ENCODE data around the gene PTPN2. TPM values are rescaled to one million over a fixed set of nuclear protein-coding genes. Genes with fewer than 3 reads are reported as not detected.

The PTPN2 gene
- total RNA-seq, 2 experiments from 2014 or later: 60.6 to 72.9 TPM

DNA sequence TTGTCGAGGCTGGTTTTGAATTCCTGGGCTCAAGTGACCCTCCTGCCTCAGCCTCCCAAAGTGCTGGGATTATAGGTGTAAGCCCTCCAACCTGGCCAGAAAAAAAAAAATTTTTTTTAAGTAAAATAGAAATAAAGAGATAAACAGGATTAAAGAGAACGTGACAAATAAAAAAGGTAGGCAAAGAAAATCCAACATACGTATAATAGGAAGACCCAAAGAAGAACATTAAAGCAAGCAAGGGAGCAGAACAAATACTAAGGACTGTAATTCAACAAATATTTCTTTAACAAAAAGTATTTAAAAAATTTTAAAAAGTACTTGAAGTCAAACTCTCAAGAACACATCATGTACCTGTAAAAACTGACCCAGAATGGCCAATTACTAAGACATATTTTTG lies 56.4 kb downstream of the PTPN2 start:
- Mint-ChIP-seq H3K9me3 (ENCODE audit: low read depth) (peaks cover 9% of the 10 kb centered on the region), H3K27me3 (no peaks in the 10 kb centered on the region), H3K4me3 (no peak overlapping the region), H3K4me1 (peaks cover 21% of the 10 kb centered on the region), H3K27ac (peak overlapping the region; percentile 60), H3K36me3 (ENCODE audit: low read depth) (peaks cover 74% of the 10 kb centered on the region)
- POLR2A ChIA-PET: no interaction called here
- intact Hi-C loops (cut with DNase I, micrococcal nuclease): no loop called here
- no peak for DNase-seq
- ATAC-seq: no peak
- CTCF ChIA-PET: interaction anchor here (1.7 kb wide), 1 partner anchor 20 kb away, joined by 4 read pairs; no protein-coding TSS in a partner anchor

DNA sequence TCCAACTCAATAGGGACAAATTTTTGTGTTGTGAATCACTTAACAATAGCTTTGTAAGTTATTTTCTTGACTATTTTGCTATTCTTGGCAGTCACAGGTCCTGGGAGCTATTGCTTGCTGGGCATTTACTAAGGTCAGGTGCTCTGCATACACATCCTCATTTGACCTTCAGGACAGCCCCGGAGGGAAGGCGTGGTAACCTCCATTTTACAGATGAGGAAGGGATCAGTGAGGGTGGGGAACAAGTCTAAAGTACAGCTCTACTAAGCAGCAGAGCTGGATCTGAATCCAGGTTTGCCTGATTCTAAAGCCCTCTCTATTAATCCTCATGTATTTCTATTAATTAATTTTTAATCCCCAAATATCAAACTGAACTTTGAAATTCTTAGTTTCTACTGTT lies 58.8 kb downstream of the PTPN2 start:
- POLR2A ChIA-PET: interaction anchor here (0.6 to 1.0 kb wide), 2 partner anchors 17 to 166 kb away, joined by 3 read pairs; partner anchors contain the start of gene CEP192
- Mint-ChIP-seq H3K27ac (no peak overlapping the region), H3K36me3 (ENCODE audit: low read depth) (peaks cover 67% of the 10 kb centered on the region), H3K9me3 (ENCODE audit: low read depth) (peaks cover 9% of the 10 kb centered on the region), H3K4me1 (peaks cover 23% of the 10 kb centered on the region), H3K4me3 (no peak overlapping the region), H3K27me3 (no peaks in the 10 kb centered on the region)
- ATAC-seq (no peak), DNase-seq (no peak)
- intact Hi-C loops (cut with DNase I, micrococcal nuclease): no loop called here
- CTCF ChIA-PET: interaction anchor here (1.2 to 2.1 kb wide), 3 partner anchors 10 to 62 kb away, joined by 3 to 8 read pairs (median 6); no protein-coding TSS in a partner anchor

DNA sequence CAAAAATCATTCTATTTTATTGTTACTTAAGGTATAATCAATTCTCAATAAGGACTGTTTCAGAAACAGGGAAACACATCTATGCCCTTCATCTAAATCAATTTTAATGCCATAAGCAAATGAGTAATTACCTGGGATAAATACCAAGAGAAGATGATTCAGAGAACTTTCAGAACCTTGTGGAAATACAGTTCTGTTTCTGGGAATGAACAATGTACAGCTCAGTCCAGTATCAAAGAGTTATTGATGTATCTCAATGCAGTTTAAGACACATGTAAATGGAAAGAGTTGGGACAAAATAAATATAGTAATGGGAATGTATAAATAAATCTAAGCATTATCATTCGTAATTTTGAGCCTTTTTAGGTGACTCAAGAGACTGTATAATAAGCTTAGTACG lies 60.1 kb downstream of the PTPN2 start:
- Mint-ChIP-seq H3K27me3 (no peaks in the 10 kb centered on the region), H3K27ac (no peak overlapping the region), H3K36me3 (ENCODE audit: low read depth) (peaks cover 59% of the 10 kb centered on the region), H3K4me1 (peaks cover 33% of the 10 kb centered on the region), H3K9me3 (ENCODE audit: low read depth) (peaks cover 9% of the 10 kb centered on the region), H3K4me3 (no peak overlapping the region)
- intact Hi-C loops (cut with DNase I, micrococcal nuclease): no loop called here
- DNase-seq (no peak), ATAC-seq (no peak)
- POLR2A ChIA-PET: no interaction called here
- CTCF ChIA-PET: interaction anchor here (0.5 to 2.1 kb wide), 5 partner anchors 44 to 276 kb away, joined by 3 to 6 read pairs (median 3); no protein-coding TSS in a partner anchor

DNA sequence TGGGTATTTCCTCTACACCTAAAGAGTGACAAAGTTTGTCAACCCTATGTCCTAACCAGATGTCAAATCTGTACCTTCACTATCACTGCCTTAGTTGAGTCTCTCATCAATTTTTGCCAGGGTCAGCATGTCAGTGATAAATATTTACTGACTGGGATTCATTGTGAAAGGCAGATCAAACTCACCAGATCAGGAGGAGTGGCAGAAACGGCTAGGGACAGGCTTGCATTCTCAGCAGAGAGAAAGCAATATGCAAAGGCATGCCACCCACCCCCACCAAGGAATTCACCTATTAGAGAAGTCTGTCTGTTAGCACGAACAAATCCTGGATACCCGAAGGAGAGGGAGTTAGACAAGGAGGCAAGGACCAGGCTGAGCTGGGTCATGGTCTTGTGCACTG lies 62.6 kb downstream of the PTPN2 start:
- POLR2A ChIA-PET: no interaction called here
- Mint-ChIP-seq H3K36me3 (ENCODE audit: low read depth) (peaks cover 57% of the 10 kb centered on the region), H3K4me3 (no peak overlapping the region), H3K4me1 (peaks cover 25% of the 10 kb centered on the region), H3K9me3 (ENCODE audit: low read depth) (no peaks in the 10 kb centered on the region), H3K27ac (no peak overlapping the region), H3K27me3 (no peaks in the 10 kb centered on the region)
- CTCF ChIA-PET: interaction anchor here (1.2 kb wide), 2 partner anchors 10 to 36 kb away, joined by 3 read pairs; no protein-coding TSS in a partner anchor
- DNase-seq (no peak), ATAC-seq (no peak)
- intact Hi-C loops (cut with DNase I, micrococcal nuclease): no loop called here

DNA sequence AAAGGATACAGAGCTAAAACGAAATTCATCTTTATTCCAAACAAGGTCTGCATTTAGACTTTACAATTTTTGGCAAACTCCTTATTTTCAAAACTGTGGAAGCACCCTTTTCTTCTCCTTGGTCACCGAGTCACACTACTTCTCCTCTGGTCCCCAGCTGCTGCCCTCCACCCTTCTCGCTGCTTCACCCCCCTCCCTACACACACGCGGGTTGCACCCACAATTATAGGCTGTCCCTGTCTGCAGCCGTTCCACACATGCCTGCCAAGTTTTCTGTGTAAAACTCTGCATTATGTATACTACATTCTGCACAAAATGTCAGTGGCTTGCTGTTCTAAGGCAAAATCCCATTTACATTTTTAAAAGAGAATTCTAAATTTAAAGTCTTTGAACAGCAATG lies 63.5 kb downstream of the PTPN2 start:
- no peaks in the 10 kb centered on the region for H3K27me3 Mint-ChIP-seq

DNA sequence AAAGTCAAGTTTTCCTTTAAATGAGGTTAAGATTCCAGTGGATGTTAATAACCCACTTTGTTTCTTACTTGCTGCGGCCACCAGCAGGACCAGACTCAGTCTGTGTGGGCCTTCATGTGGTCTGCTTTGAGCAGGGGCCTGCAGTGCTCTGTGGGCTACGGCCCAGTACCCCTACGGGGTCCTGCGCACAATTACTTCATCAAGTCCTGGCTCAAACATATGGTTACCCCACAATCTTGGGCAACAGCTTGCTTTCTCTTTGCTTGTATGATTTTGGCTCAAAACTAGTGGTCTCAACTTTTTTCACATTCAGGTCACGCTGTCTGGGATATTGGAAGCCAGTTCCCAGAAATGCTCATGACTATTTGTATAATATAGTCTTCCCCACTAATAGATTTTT lies 64.2 kb downstream of the PTPN2 start:
- intact Hi-C loops (cut with DNase I, micrococcal nuclease): no loop called here
- peak overlapping the region; percentile 35 for H3K27ac Mint-ChIP-seq
- ChIA-PET POLR2A (no interaction called here), CTCF (no interaction called here)
- H3K36me3 Mint-ChIP-seq (ENCODE audit: low read depth): peaks cover 51% of the 10 kb centered on the region
- no peak overlapping the region for H3K4me3 Mint-ChIP-seq
- no peaks in the 10 kb centered on the region for H3K9me3 Mint-ChIP-seq (ENCODE audit: low read depth)
- H3K4me1 Mint-ChIP-seq: peaks cover 25% of the 10 kb centered on the region
- ATAC-seq (no peak), DNase-seq (no peak)
- H3K27me3 Mint-ChIP-seq: no peaks in the 10 kb centered on the region

More for the DNA sequence above, 63.5 kb downstream of the PTPN2 start:
- Mint-ChIP-seq H3K36me3 (ENCODE audit: low read depth) (peaks cover 58% of the 10 kb centered on the region), H3K9me3 (ENCODE audit: low read depth) (no peaks in the 10 kb centered on the region), H3K4me3 (no peak overlapping the region), H3K4me1 (peaks cover 25% of the 10 kb centered on the region), H3K27ac (peak overlapping the region; percentile 21)
- intact Hi-C loops (cut with DNase I, micrococcal nuclease): no loop called here
- ATAC-seq (no peak), DNase-seq (no peak)
- ChIA-PET CTCF (interaction anchor here (0.6 to 1.2 kb wide), 3 partner anchors 9 to 408 kb away, joined by 3 read pairs; no protein-coding TSS in a partner anchor), POLR2A (no interaction called here)

DNA sequence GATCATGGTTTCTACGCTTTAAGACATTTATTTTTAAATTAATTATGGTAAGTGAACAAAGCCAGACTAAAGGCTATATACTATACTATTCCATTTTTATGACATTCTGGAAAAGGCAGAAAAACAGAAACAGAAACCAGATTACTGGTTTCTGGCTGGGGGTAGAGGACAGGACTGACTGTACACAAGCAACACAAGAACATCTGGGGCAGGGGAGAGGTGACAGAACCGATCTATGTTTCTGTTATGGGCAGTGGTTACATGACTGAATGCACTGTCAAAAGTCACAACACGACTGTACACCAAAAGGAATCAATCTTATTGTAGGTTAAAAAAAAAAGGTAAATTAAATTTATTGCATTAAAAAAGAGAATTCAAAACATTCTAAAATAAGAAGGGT lies 64.7 kb downstream of the PTPN2 start:
- Mint-ChIP-seq H3K9me3 (ENCODE audit: low read depth) (no peaks in the 10 kb centered on the region), H3K27ac (no peak overlapping the region), H3K27me3 (no peaks in the 10 kb centered on the region), H3K4me1 (peaks cover 22% of the 10 kb centered on the region), H3K4me3 (no peak overlapping the region), H3K36me3 (ENCODE audit: low read depth) (peaks cover 53% of the 10 kb centered on the region)
- intact Hi-C loops (cut with DNase I, micrococcal nuclease): no loop called here
- DNase-seq (peak; percentile 29), ATAC-seq (peak; percentile 96)
- CTCF ChIA-PET: no interaction called here
- POLR2A ChIA-PET: no interaction called here

DNA sequence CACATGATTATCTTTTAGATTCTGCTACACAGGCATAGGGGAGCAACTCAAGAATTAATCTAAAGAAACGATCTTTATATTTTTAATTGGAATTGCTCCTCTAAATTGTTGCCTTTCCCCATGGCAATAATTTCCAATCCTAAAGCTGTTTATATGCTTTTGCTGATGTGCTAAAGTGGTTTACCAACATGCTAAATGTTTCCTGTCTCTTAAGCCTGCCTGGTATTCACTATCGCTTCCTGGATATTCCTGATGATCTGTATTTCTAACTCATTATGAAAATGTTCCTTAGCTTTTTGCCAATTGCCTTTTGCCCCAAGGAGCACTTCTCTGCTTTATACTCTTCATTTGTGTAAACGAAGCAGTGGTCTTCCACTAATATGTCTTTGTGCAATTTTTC lies 65.8 kb downstream of the PTPN2 start:
- intact Hi-C loops (cut with DNase I, micrococcal nuclease): no loop called here
- Mint-ChIP-seq H3K4me3 (no peak overlapping the region), H3K4me1 (peaks cover 17% of the 10 kb centered on the region), H3K27me3 (no peaks in the 10 kb centered on the region), H3K27ac (no peak overlapping the region), H3K9me3 (ENCODE audit: low read depth) (no peaks in the 10 kb centered on the region), H3K36me3 (ENCODE audit: low read depth) (peaks cover 53% of the 10 kb centered on the region)
- DNase-seq (no peak), ATAC-seq (no peak)
- ChIA-PET CTCF (no interaction called here), POLR2A (interaction anchor here (0.6 kb wide), 1 partner anchor 46 kb away, joined by 4 read pairs; no protein-coding TSS in a partner anchor)

DNA sequence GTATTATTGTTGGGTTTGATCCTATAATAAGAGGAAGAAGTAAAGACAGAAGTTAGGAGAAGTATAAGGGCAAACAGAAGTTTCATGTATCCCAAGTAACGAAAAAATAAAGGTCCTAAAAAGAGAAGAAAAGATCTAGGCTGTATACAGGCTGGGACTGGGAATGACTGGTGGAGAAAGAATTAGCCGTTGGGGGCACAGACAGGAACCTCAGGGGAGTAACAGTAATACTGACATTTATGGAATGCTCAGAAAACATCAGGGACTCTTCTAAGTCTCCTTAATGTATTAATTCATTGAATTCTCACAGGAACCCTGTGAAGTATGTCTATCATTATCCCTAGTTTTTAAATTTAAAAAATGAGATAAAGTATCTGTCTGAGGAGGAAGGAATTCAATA lies 67.6 kb downstream of the PTPN2 start:
- ATAC-seq (no peak), DNase-seq (no peak)
- H3K27ac Mint-ChIP-seq: peak overlapping the region; percentile 4
- H3K9me3 Mint-ChIP-seq (ENCODE audit: low read depth): no peaks in the 10 kb centered on the region
- peaks cover 20% of the 10 kb centered on the region for H3K4me1 Mint-ChIP-seq
- ChIA-PET POLR2A (no interaction called here), CTCF (interaction anchor here (0.6 kb wide), 1 partner anchor 74 kb away, joined by 3 read pairs; no protein-coding TSS in a partner anchor)
- no peak overlapping the region for H3K4me3 Mint-ChIP-seq
- intact Hi-C loops (cut with DNase I, micrococcal nuclease): no loop called here
- H3K36me3 Mint-ChIP-seq (ENCODE audit: low read depth): peaks cover 47% of the 10 kb centered on the region
- H3K27me3 Mint-ChIP-seq: no peaks in the 10 kb centered on the region

DNA sequence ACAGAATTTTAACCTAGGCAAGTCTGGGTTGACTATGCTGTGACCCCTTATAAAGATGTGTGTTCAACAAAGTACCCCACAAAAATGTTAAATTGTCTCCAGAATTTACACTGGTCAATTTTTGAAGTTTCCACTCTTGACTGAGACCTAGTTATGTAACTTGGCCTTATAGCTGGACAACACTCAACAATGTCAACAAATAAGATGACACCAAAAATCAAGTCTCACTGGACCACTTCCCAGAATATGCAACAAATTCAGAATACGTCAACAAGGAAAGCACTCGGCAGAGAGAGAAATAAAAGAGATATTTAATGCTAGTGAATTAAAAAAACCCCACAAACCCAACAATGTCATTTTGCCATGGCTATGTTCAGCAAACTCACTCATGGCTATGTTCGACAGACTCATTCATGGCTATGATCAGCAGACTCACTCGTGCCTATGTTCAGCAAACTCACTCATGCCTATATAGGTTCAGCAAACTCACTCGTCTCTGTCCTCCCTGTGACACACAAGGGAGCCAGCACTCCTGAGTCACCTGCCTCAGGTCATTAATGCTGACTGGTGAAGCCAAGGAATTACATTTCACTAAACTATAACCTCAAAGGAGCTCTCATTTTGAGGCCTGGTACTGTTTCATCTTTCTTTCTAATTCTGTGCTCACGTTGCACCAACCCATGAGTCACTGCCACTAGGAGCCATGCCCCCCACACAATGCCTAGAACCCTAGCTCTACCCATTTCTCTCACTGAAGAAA lies 72.7 kb downstream of the PTPN2 start:
- intact Hi-C loops (cut with DNase I, micrococcal nuclease): no loop called here
- Mint-ChIP-seq H3K4me1 (peaks cover 7% of the 10 kb centered on the region), H3K27ac (peak overlapping the region; percentile 11), H3K27me3 (no peaks in the 10 kb centered on the region), H3K4me3 (no peak overlapping the region), H3K36me3 (ENCODE audit: low read depth) (peaks cover 59% of the 10 kb centered on the region), H3K9me3 (ENCODE audit: low read depth) (no peaks in the 10 kb centered on the region)
- POLR2A ChIA-PET: interaction anchor here (0.6 to 1.0 kb wide), 3 partner anchors 28 to 109 kb away, joined by 3 to 4 read pairs (median 3); partner anchors contain the start of genes CEP76, PSMG2 and PTPN2
- CTCF ChIA-PET: interaction anchor here (0.6 to 1.7 kb wide), 4 partner anchors 10 to 123 kb away, joined by 3 to 5 read pairs (median 3); no protein-coding TSS in a partner anchor
- DNase-seq (peak; percentile 61), ATAC-seq (peak; percentile 96)

DNA sequence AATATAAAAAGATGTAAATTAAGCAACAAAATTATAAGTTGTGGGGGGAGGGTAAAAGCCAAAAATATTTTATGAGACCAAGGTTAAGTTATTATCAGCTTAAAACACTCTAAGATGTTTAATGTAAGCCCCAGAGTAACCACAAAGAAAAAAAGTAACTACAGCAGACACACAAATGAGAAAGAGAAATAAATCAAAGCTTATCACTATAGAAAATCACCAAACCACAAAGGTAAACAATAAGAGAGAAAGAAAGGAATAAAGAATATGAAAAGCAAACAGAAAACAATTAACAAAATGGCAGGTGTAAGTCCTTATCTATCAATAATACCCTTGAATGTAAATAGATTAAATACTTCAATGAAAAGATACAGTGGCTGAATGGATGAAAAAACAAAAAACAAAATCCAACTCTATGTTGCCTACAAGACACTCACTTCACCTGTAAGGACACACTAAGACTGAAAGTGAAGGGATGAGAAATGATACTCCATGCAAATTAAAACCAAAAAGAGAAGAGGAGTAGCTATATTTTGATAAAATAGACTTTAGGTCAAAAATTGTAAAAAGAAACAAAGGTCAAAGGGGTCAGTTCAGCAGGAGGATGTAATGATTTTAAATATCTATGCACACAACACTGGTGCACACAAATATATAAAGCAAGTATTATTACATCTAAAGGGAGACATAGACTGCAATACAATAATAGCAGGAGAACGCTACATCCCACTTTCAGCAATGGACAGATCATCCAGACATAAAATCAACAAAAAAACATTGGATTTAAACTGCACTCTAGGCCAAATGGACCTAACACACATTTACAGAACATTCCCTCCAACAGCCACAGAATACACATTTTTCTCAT lies 80.7 kb downstream of the PTPN2 start:
- POLR2A ChIA-PET: no interaction called here
- peaks cover 52% of the 10 kb centered on the region for H3K36me3 Mint-ChIP-seq (ENCODE audit: low read depth)
- peaks cover 12% of the 10 kb centered on the region for H3K4me1 Mint-ChIP-seq
- CTCF ChIA-PET: interaction anchor here (0.8 kb wide), 1 partner anchor 14 kb away, joined by 3 read pairs; no protein-coding TSS in a partner anchor
- no peak overlapping the region for H3K27ac Mint-ChIP-seq
- no peaks in the 10 kb centered on the region for H3K9me3 Mint-ChIP-seq (ENCODE audit: low read depth)
- DNase-seq (no peak), ATAC-seq (no peak)
- H3K27me3 Mint-ChIP-seq: no peaks in the 10 kb centered on the region
- no peak overlapping the region for H3K4me3 Mint-ChIP-seq
- intact Hi-C loops (cut with DNase I, micrococcal nuclease): no loop called here

All from activated CD4-positive, alpha-beta T cell treated with anti-CD3 and anti-CD28 coated beads for 36 hours (primary cell).